ENCODE measurements around the gene RAB5B.

DNA sequence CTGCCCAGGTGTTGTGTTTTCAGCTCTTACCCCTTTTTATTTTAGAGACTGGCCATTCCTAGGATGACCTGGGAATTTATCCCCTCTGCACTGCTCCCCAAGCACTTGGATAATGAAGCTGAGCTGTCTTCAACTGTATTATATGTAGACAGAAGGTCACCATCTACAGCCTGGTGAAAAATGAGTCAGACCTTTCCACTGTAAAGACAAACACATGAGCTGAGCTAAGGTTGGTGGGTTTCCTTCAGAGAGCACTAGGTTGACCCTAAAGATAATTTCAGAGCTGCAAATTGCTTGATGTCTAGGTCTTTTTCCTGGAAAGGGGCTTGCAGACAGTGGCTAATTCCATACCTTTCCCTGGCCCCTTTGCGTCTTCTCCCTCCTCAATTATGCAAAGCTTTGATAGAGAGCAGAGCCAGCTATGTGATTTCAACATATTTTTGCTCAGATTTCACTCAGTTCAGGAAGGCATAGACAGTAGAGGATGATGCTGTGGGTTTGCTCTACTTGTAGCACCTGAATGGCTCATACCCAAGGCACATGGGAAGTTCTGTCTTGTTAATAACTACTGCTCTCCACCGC is 37.7 kb downstream of the RAB5B start:
- no peak for TF ChIP-seq CTCF (conservative IDR thresholded peaks at IDR 0.05 in 1 of 2, IDR thresholded peaks at IDR 0.05 in 1 of 2; ENCODE audit: low read depth in 1 of 2, low read length in 2 of 2)
- TF ChIP-seq EZH2 (IDR thresholded peaks at IDR 0.05; ENCODE audit: low read length, missing control alignments) = no peak

Measured in fibroblast of lung (primary cell).